Breast epithelium (tissue), 3 donors: ENCODE measurements around the gene KIF5A.
"Not testable (repeated sequence)": the region's sequence is repeated elsewhere in the genome, so short reads cannot be mapped to it uniquely, and the experiment has no call there.

Source experiments
- POLR2A ChIP-seq: fragments of 450-650 bp; IDR thresholded peaks from one replicate; pipeline ENCODE4 v1.6.1; 2016; ENCODE audit warnings: antibody characterized with exemption, mild to moderate bottlenecking, moderate library complexity
- TF ChIP-seq, protein P1 (sequence below), 3 donors: fragments of 450-650 bp; IDR thresholded peaks; one replicate each; pipeline ENCODE4 v1.5.1; 2016 to 2017; ENCODE audit warnings: antibody characterized with exemption in 3 of 3, mild to moderate bottlenecking in 3 of 3, moderate library complexity in 3 of 3

GRCh38 chr12:57561117-57561516 lies 11.3 kb downstream of the KIF5A start:
- TF ChIP-seq, protein P1, sequence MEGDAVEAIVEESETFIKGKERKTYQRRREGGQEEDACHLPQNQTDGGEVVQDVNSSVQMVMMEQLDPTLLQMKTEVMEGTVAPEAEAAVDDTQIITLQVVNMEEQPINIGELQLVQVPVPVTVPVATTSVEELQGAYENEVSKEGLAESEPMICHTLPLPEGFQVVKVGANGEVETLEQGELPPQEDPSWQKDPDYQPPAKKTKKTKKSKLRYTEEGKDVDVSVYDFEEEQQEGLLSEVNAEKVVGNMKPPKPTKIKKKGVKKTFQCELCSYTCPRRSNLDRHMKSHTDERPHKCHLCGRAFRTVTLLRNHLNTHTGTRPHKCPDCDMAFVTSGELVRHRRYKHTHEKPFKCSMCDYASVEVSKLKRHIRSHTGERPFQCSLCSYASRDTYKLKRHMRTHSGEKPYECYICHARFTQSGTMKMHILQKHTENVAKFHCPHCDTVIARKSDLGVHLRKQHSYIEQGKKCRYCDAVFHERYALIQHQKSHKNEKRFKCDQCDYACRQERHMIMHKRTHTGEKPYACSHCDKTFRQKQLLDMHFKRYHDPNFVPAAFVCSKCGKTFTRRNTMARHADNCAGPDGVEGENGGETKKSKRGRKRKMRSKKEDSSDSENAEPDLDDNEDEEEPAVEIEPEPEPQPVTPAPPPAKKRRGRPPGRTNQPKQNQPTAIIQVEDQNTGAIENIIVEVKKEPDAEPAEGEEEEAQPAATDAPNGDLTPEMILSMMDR (IDR thresholded peaks at IDR 0.05), result not testable (repeated sequence)
- not testable (repeated sequence) for TF ChIP-seq POLR2A
